ENCODE results near the gene GCNT2. TPM values are rescaled to one million over a fixed set of nuclear protein-coding genes. Genes with fewer than 3 reads are reported as not detected.

Gene GCNT2
- total and polyA plus RNA-seq, 2 of the 8 experiments (the other 6 are each of a cell fraction or from before 2014, with no cell fraction given), result 19.3 to 52.5 TPM

GRCh38 chr6:10479939-10480700, 41.0 kb upstream of the GCNT2 start:
- Histone ChIP-seq H4K5ac (ENCODE audit: insufficient read length, low read depth, low read length) (no peak overlapping the region), H3K14ac (ENCODE audit: insufficient read length) (no peak overlapping the region), H2BK5ac (ENCODE audit: low read depth, low read length) (no peak overlapping the region), H3K27me3 (replicated peaks in 1 of 4; ENCODE audit: control insufficient read depth in 3 of 4, extremely low read depth in 1 of 4, insufficient read depth in 3 of 4, low read length in 3 of 4) (no peaks in the 10 kb centered on the region), H4K8ac (ENCODE audit: extremely low read depth, insufficient read depth, low read length) (no peak overlapping the region), H3K9me3 (ENCODE audit: insufficient read depth in 2 of 2, low read depth in 1 of 2, low read length in 1 of 2) (peaks cover 0 to 7% of the 10 kb centered on the region in 2 experiments; a peak in 2 of 4 replicates), H4K91ac (replicated peaks; ENCODE audit: insufficient read length, low read length) (no peak overlapping the region), H3K36me3 (ENCODE audit: control insufficient read depth in 2 of 4, insufficient read depth in 4 of 4, low read length in 3 of 4) (no peaks in the 10 kb centered on the region), H3K4me1 (replicated peaks in 1 of 4; ENCODE audit: control insufficient read depth in 3 of 4, insufficient read depth in 4 of 4, low read length in 3 of 4) (no peaks in the 10 kb centered on the region), H3K9ac (replicated peaks in 1 of 4; ENCODE audit: extremely low read depth in 1 of 4, low read depth in 3 of 4, low read length in 3 of 4) (no peak overlapping the region), H2BK120ac (replicated peaks; ENCODE audit: low read depth, low read length) (no peak overlapping the region), H3K79me2 (ENCODE audit: control insufficient read depth in 1 of 2, insufficient read depth in 2 of 2, low read length in 2 of 2) (no peaks in the 10 kb centered on the region), H3K4me2 (ENCODE audit: insufficient read depth in 1 of 2, low read depth in 2 of 2, low read length in 2 of 2) (no peak overlapping the region), H3K23me2 (ENCODE audit: low read depth, low read length) (no peaks in the 10 kb centered on the region), H2BK15ac (ENCODE audit: low read length) (no peak overlapping the region), H3K56ac (replicated peaks; ENCODE audit: insufficient read length, low read depth, low read length) (no peak overlapping the region), H3K23ac (ENCODE audit: insufficient read length) (no peak overlapping the region), H4K20me1 (replicated peaks in 1 of 2; ENCODE audit: control insufficient read depth in 1 of 2, insufficient read depth in 2 of 2, low read length in 2 of 2) (no peaks in the 10 kb centered on the region), H2AK5ac (ENCODE audit: low read depth, low read length) (no peak overlapping the region), H3K27ac (ENCODE audit: low read depth, low read length) (no peak overlapping the region), H2BK20ac (ENCODE audit: low read length) (no peak overlapping the region), H3K4me3 (ENCODE audit: extremely low read depth in 1 of 4, insufficient read depth in 2 of 4, low read depth in 3 of 4, low read length in 4 of 4) (no peak overlapping the region), H2AFZ (ENCODE audit: low read length) (no peak overlapping the region), H3K4ac (replicated peaks; ENCODE audit: insufficient read length, low read depth, low read length) (no peak overlapping the region), H2BK12ac (ENCODE audit: low read depth, low read length) (no peak overlapping the region), H3K18ac (ENCODE audit: extremely low read depth, low read length) (no peak overlapping the region), H3K79me1 (ENCODE audit: low read depth, low read length) (no peaks in the 10 kb centered on the region)
- FAIRE-seq (no peak), DNase-seq (ENCODE audit: low read depth in 1 of 2, low spot score in 2 of 2) (no peak)
- ChIA-PET POLR2A (ENCODE audit: partially characterized antibody) (no interaction called here), CTCF (ENCODE audit: partially characterized antibody) (interaction anchor here (0.6 to 7.2 kb wide), 16 partner anchors 8 to 642 kb away, joined by 3 to 66 read pairs (median 5); partner anchors contain the start of gene TMEM14B)
- TF ChIP-seq E2F6 (IDR thresholded peaks at IDR 0.05) (no peak), MAFK (IDR thresholded peaks at IDR 0.05; ENCODE audit: low read depth, low read length) (no peak), BRCA1 (IDR thresholded peaks at IDR 0.05; ENCODE audit: low read depth, low read length) (no peak), JUND (IDR thresholded peaks at IDR 0.05; ENCODE audit: low read length) (no peak), TCF12 (IDR thresholded peaks at IDR 0.05; ENCODE audit: low read depth, low read length) (no peak), TEAD4 (IDR thresholded peaks at IDR 0.05; ENCODE audit: low read depth, low read length) (no peak), ZNF274 (IDR thresholded peaks at IDR 0.05; ENCODE audit: borderline replicate concordance, extremely low read depth, low read length) (no peak), POLR2A (IDR thresholded peaks at IDR 0.05; ENCODE audit: control extremely low read depth in 1 of 2, low read depth in 2 of 2, low read length in 2 of 2) (no peak)
- 76% methylated on average over 7 of the region's 7 CpGs; no CpG with 5 or more reads in 1 of the 2 experiments for WGBS, 2 experiments (ENCODE audit: extremely low coverage in 1 of 2, insufficient coverage in 1 of 2, insufficient read length in 1 of 2, insufficient replicate concordance in 2 of 2, low coverage in 1 of 2, low lambda C conversion rate in 2 of 2, missing lambda C conversion rate in 1 of 2)
